ENCODE data around the gene PGLYRP3. TPM values are rescaled to one million over a fixed set of nuclear protein-coding genes. Genes with fewer than 3 reads are reported as not detected.

PGLYRP3 gene
- total RNA-seq, 2 experiments from 2014 or later, result not detected

DNA sequence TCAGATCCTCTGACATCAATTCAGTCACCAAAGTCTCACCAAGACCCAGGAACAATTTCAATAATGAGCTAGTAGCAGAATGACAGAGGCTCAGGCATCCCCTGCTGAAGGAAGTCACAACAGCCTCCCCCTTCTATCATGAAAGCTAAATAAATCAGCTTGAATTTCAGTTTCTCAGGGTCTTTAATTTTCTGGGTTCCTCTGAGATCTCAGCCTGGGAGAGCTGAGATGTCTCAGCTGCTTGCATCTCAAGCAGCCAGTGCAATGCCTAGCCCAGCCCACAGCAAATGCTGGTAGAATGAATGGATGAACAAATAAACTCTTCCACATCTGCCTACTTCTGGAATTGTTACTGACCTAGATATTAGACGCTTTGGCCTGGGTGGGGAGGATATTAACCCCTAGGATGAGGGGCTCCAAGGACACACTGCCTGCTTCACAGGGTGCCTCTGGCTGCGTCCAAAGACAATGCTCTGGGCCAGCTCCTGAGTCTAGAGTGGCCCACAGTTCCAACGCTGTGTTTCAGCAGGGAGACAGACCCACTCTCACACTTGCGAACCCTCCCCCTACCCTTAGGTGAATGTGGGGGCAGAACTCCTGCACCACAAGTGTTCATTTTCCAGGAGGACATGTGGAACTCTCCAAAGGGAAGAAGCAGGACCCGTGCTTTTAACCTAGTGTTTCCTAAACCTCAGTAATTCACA is 64.4 kb downstream of the PGLYRP3 start:
- CTCF ChIA-PET, result no interaction called here
- intact Hi-C loops (cut with micrococcal nuclease), result no loop called here
- no peak overlapping the region for H3K27ac Mint-ChIP-seq
- no peaks in the 10 kb centered on the region for H3K36me3 Mint-ChIP-seq (ENCODE audit: low read depth)
- H3K4me1 Mint-ChIP-seq (ENCODE audit: low read depth), result no peaks in the 10 kb centered on the region
- DNase-seq, result no peak
- peaks cover 22% of the 10 kb centered on the region for H3K27me3 Mint-ChIP-seq (ENCODE audit: low read depth)
- no peak overlapping the region for H3K4me3 Mint-ChIP-seq
- no peaks in the 10 kb centered on the region for H3K9me3 Mint-ChIP-seq

Other genes starting within 250 kb of the PGLYRP3 start
- not detected for gene SPRR2B, start 241.3 kb downstream of the PGLYRP3 start, total RNA-seq
- gene SPRR2E, start 218.4 kb downstream of the PGLYRP3 start, total RNA-seq, result not detected
- gene SPRR2F, start 199.4 kb downstream of the PGLYRP3 start, total RNA-seq, result not detected
- gene SPRR2G, start 162.1 kb downstream of the PGLYRP3 start, total RNA-seq, result not detected
- gene LELP1, start 109.5 kb downstream of the PGLYRP3 start, total RNA-seq, result not detected
- gene PRR9, start 95.4 kb downstream of the PGLYRP3 start, total RNA-seq, result not detected
- gene LORICRIN, start 53.3 kb downstream of the PGLYRP3 start, total RNA-seq, result not detected
- gene PGLYRP4, start 35.9 kb upstream of the PGLYRP3 start, total RNA-seq, result not detected
- gene S100A9, start 44.9 kb upstream of the PGLYRP3 start, total RNA-seq, result 1 to 10 TPM; 1.7 to 2.6 TPM
- gene S100A12, start 62.7 kb upstream of the PGLYRP3 start, total RNA-seq, result not detected
- not detected for gene S100A8, start 78.1 kb upstream of the PGLYRP3 start, total RNA-seq
- gene S100A7A, start 103.6 kb upstream of the PGLYRP3 start, total RNA-seq, result not detected
- gene S100A7, start 147.7 kb upstream of the PGLYRP3 start, total RNA-seq, result not detected
- 100 to 1,000 TPM; 200 to 204 TPM for gene S100A6, start 223.0 kb upstream of the PGLYRP3 start, total RNA-seq
- gene S100A5, start 228.0 kb upstream of the PGLYRP3 start, total RNA-seq, result under 1 TPM; 0.89 to 0.93 TPM
- 10 to 100 TPM; 36.5 to 37.9 TPM for gene S100A4, start 232.9 kb upstream of the PGLYRP3 start, total RNA-seq
- not detected for gene S100A3, start 236.3 kb upstream of the PGLYRP3 start, total RNA-seq

Measured in activated naive CD4-positive, alpha-beta T cell treated with anti-CD3 and anti-CD28 coated beads for 36 hours (primary cell).